Endodermal cell (in vitro differentiated cells): Measurements from ENCODE around the gene SCG3. TPM values are rescaled to one million over a fixed set of nuclear protein-coding genes. Genes with fewer than 3 reads are reported as not detected.

Experiments
- DNase-seq: peaks from one replicate; pipeline ENCODE4 v3.0.0-alpha.2; 2017
- H3K27ac ChIP-seq: 2 replicates; pipeline ENCODE4 v1.5.1; 2013; ENCODE audit warnings: mild to moderate bottlenecking, low read depth, low read length, moderate library complexity
- H3K27me3 ChIP-seq: 2 replicates; pipeline ENCODE4 v1.6.1; 2013; ENCODE audit warnings: mild to moderate bottlenecking, low read length, moderate library complexity; ENCODE audit not compliant: insufficient read depth, control insufficient read depth, poor library complexity, severe bottlenecking
- H3K36me3 ChIP-seq: 2 replicates; pipeline ENCODE4 v1.7.0; 2013; ENCODE audit warnings: mild to moderate bottlenecking, low read length, moderate library complexity; ENCODE audit not compliant: control insufficient read depth, insufficient read depth
- H3K4me1 ChIP-seq: one replicate; pipeline ENCODE4 v1.7.0; 2013; ENCODE audit warnings: low read length; ENCODE audit not compliant: control insufficient read depth, insufficient read depth
- H3K4me3 ChIP-seq: 2 replicates; pipeline ENCODE4 v1.5.1; 2013; ENCODE audit warnings: mild to moderate bottlenecking, low read length, moderate library complexity
- H3K9ac ChIP-seq: 2 replicates; pipeline ENCODE4 v1.6.1; 2013; ENCODE audit warnings: mild to moderate bottlenecking, low read length, moderate library complexity; ENCODE audit not compliant: poor library complexity, severe bottlenecking; ENCODE audit errors: extremely low read depth
- H3K9me3 ChIP-seq: 2 replicates; pipeline ENCODE4 v1.6.1; 2013; ENCODE audit warnings: mild to moderate bottlenecking, low read length, moderate library complexity; ENCODE audit not compliant: control insufficient read depth
- H3K27ac Mint-ChIP-seq: 2 replicates; pipeline ENCODE4 v1.8.0; 2020; ENCODE audit warnings: mixed read lengths
- H3K27me3 Mint-ChIP-seq: 2 replicates; pipeline ENCODE4 v1.8.0; 2021; ENCODE audit warnings: mild to moderate bottlenecking, mixed read lengths; ENCODE audit not compliant: insufficient read depth
- H3K36me3 Mint-ChIP-seq: 2 replicates; pipeline ENCODE4 v1.8.0; 2020; ENCODE audit warnings: low read depth, mixed read lengths
- H3K4me1 Mint-ChIP-seq: 2 replicates; pipeline ENCODE4 v1.8.0; 2020; ENCODE audit warnings: mixed read lengths
- H3K4me3 Mint-ChIP-seq: 2 replicates; pipeline ENCODE4 v1.8.0; 2020; ENCODE audit warnings: mild to moderate bottlenecking, moderate library complexity, mixed read lengths
- H3K9me3 Mint-ChIP-seq: 2 replicates; pipeline ENCODE4 v1.8.0; 2020; ENCODE audit warnings: mild to moderate bottlenecking, mixed read lengths
- WGBS, 2 experiments: methylation state at CpG; one replicate each; pipeline versions ENCODE4 v1.1.5 to v1.1.7; 2013; ENCODE audit warnings: missing lambda C conversion rate in 2 of 2, mixed read lengths in 1 of 2; ENCODE audit not compliant: insufficient coverage in 1 of 2, insufficient read length in 1 of 2; 5-methylcytosine and 5-hydroxymethylcytosine counted together
- total RNA-seq, 2 donors: library from RNA; stranded (reverse); fragmentation: NEBNext Ultra II Directional in 1 of 2; extraction: Animal tissue kit (Norgen Biotek cat#: 25700) in 1 of 2; gene quantifications; 2 replicates in 1 of 2; 3 replicates in 1 of 2; pipeline ENCODE4 v1.2.1, GENCODE V29; 2021
- TF ChIP-seq, protein P1 (sequence below): fragments of 200-600 bp; sonication (generic); conservative IDR thresholded peaks from 2 replicates; pipeline ENCODE4 v1.5.0; 2021; ENCODE audit warnings: antibody characterized with exemption, mild to moderate bottlenecking

SCG3 gene
- total RNA-seq, 2 donors from 2014 or later, result 10.0 to 18.3 TPM

DNA sequence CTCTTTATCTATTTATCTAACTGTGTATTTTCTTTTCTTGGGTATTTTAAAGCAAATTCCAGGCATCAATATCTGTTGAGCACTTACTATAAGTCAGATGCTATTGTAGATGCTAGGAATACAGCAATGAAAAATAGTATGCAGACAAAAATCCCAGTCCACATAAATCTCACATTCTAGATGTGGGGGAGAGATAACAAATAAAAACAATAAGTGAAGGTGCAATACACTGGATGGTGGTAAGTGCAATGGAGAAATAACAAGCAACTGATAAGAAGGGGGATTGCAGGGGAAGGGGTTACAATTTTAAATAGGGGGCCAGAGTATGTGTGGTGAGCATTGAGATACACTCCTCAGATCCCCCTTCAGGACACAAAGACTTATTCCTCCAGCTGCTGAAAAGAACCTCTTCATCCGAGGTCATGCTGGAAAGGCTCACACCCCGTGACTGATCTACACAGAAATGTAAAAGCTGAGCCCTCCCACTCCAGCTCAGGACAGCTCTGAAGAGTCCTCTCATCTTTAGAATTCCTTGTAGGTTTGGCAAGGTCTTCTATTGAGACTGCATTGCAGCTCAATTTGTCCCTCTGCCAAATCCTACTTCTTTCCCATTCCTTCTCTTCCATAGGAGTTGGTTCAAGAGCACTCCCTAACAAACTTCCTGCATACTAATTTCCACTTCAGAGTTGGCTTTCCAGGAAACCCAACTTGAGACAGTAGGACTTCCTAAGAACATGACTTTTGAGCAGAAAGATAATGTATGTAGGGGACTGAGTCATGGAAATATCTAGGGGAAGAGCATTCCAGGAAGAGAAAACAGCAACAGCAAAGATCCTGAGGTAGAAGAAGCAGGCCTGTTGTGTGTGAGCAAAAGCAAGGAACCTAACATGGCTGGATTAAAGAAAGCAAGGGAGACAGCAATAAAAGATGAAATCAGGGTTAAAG lies 8.1 kb upstream of the SCG3 start:
- 51 to 77% methylated on average over 2 of the region's 2 CpGs for WGBS, 2 experiments
- no peaks in the 10 kb centered on the region for H3K27me3 Mint-ChIP-seq
- H3K36me3 Mint-ChIP-seq, result no peaks in the 10 kb centered on the region
- no peaks in the 10 kb centered on the region for H3K4me1 ChIP-seq
- no peaks in the 10 kb centered on the region for H3K27me3 ChIP-seq
- DNase-seq, result no peak
- H3K9me3 ChIP-seq, result no peaks in the 10 kb centered on the region
- H3K9ac ChIP-seq, result no peak overlapping the region
- no peak overlapping the region for H3K4me3 Mint-ChIP-seq
- peaks cover 5% of the 10 kb centered on the region for H3K4me1 Mint-ChIP-seq
- no peaks in the 10 kb centered on the region for H3K9me3 Mint-ChIP-seq
- no peak overlapping the region for H3K27ac ChIP-seq
- H3K36me3 ChIP-seq, result no peaks in the 10 kb centered on the region
- TF ChIP-seq, protein P1, sequence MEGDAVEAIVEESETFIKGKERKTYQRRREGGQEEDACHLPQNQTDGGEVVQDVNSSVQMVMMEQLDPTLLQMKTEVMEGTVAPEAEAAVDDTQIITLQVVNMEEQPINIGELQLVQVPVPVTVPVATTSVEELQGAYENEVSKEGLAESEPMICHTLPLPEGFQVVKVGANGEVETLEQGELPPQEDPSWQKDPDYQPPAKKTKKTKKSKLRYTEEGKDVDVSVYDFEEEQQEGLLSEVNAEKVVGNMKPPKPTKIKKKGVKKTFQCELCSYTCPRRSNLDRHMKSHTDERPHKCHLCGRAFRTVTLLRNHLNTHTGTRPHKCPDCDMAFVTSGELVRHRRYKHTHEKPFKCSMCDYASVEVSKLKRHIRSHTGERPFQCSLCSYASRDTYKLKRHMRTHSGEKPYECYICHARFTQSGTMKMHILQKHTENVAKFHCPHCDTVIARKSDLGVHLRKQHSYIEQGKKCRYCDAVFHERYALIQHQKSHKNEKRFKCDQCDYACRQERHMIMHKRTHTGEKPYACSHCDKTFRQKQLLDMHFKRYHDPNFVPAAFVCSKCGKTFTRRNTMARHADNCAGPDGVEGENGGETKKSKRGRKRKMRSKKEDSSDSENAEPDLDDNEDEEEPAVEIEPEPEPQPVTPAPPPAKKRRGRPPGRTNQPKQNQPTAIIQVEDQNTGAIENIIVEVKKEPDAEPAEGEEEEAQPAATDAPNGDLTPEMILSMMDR, result no peak
- H3K27ac Mint-ChIP-seq, result no peak overlapping the region
- no peak overlapping the region for H3K4me3 ChIP-seq

GRCh38 chr15:51675234-51675633 lies 6.1 kb upstream of the SCG3 start:
- H3K27me3 Mint-ChIP-seq, result no peaks in the 10 kb centered on the region
- no peaks in the 10 kb centered on the region for H3K36me3 Mint-ChIP-seq
- Histone ChIP-seq H3K27me3 (peaks cover 12% of the 10 kb centered on the region), H3K4me3 (no peak overlapping the region), H3K9me3 (no peaks in the 10 kb centered on the region), H3K27ac (no peak overlapping the region), H3K36me3 (no peaks in the 10 kb centered on the region), H3K4me1 (no peaks in the 10 kb centered on the region), H3K9ac (no peak overlapping the region)
- peak; percentile 44 for DNase-seq
- H3K4me1 Mint-ChIP-seq, result peaks cover 5% of the 10 kb centered on the region
- TF ChIP-seq, protein P1, result no peak
- H3K27ac Mint-ChIP-seq, result no peak overlapping the region
- WGBS, 2 experiments, result 47% methylated on average over 1 of the region's 1 CpG; no CpG with 5 or more reads in 1 of the 2 experiments
- H3K4me3 Mint-ChIP-seq, result no peak overlapping the region
- no peaks in the 10 kb centered on the region for H3K9me3 Mint-ChIP-seq

GRCh38 chr15:51677021-51677420 lies 4.3 kb upstream of the SCG3 start:
- TF ChIP-seq, protein P1, result no peak

More at GRCh38 chr15:51677021-51677420, 4.3 kb upstream of the SCG3 start:
- Histone ChIP-seq H3K9me3 (no peaks in the 10 kb centered on the region), H3K9ac (no peak overlapping the region), H3K4me3 (no peak overlapping the region), H3K27ac (no peak overlapping the region), H3K36me3 (no peaks in the 10 kb centered on the region), H3K4me1 (no peaks in the 10 kb centered on the region), H3K27me3 (peaks cover 14% of the 10 kb centered on the region)
- no peak overlapping the region for H3K4me3 Mint-ChIP-seq
- WGBS, 2 experiments, result 80% methylated on average over 1 of the region's 1 CpG; no CpG with 5 or more reads in 1 of the 2 experiments
- no peak overlapping the region for H3K27ac Mint-ChIP-seq
- peaks cover 6% of the 10 kb centered on the region for H3K4me1 Mint-ChIP-seq
- H3K36me3 Mint-ChIP-seq, result no peaks in the 10 kb centered on the region
- no peak for DNase-seq
- H3K27me3 Mint-ChIP-seq, result no peaks in the 10 kb centered on the region
- H3K9me3 Mint-ChIP-seq, result no peaks in the 10 kb centered on the region
